Panc1 (cell line): ENCODE measurements around the gene IFNAR2. TPM values are rescaled to one million over a fixed set of nuclear protein-coding genes. Genes with fewer than 3 reads are reported as not detected.

Source experiments
- ATAC-seq: fragments of 200-7000 bp; cut with Tn5 transposase; 2 replicates; pipeline ENCODE4 v1.9.1; 2020; ENCODE audit warnings: mild to moderate bottlenecking, moderate library complexity
- BruUV-seq: library from RNA; stranded (reverse); fragments of 400-500 nt; replicated peaks from 2 replicates; lab custom pipeline; 2021; lab: Mats Ljungman, UMichigan
- CTCF ChIA-PET: fragments of 300-600 bp; sonication (Branson Sonifier 250); formaldehyde crosslinking; loops from one replicate; lab custom pipeline; 2022; ENCODE audit warnings: antibody characterized with exemption; lab: Charles Lee
- POLR2A ChIA-PET: fragments of 300-600 bp; sonication (Branson Sonifier 250); formaldehyde crosslinking; loops from one replicate; lab custom pipeline; 2022; ENCODE audit warnings: antibody characterized with exemption; lab: Charles Lee
- DNase-seq: peaks from one replicate; pipeline ENCODE4 v3.0.0-alpha.2; 2010; ENCODE audit warnings: low read depth, low spot score
- H3K27ac ChIP-seq: 2 replicates; pipeline ENCODE4 v1.5.1; 2011; ENCODE audit warnings: mild to moderate bottlenecking, low read length, inconsistent platforms
- H3K27me3 ChIP-seq: fragments of 200-500 bp; sonication (Bioruptor generic); 2 replicates; pipeline ENCODE4 v1.6.0; 2014; ENCODE audit warnings: low read length, inconsistent platforms; ENCODE audit not compliant: control insufficient read depth, insufficient read depth
- H3K36me3 ChIP-seq: fragments of 200-500 bp; sonication (Bioruptor generic); 2 replicates; pipeline ENCODE4 v1.5.1; 2014; ENCODE audit warnings: inconsistent platforms, mild to moderate bottlenecking, low read length, moderate library complexity; ENCODE audit not compliant: control insufficient read depth, insufficient read depth
- H3K4me1 ChIP-seq: 2 replicates; pipeline ENCODE4 v1.5.1; 2011; ENCODE audit warnings: inconsistent platforms, mild to moderate bottlenecking, low read length, moderate library complexity; ENCODE audit not compliant: control insufficient read depth, insufficient read depth
- H3K4me3 ChIP-seq, 2 experiments: 2 replicates each; pipeline ENCODE4 v1.5.1; 2011 to 2012; ENCODE audit warnings: low read depth in 2 of 2, low read length in 2 of 2, mild to moderate bottlenecking in 2 of 2, inconsistent platforms in 1 of 2, moderate library complexity in 1 of 2
- H3K9me3 ChIP-seq: fragments of 200-500 bp; sonication (Bioruptor generic); 2 replicates; pipeline ENCODE4 v1.5.1; 2014; ENCODE audit warnings: low read depth, mild to moderate bottlenecking, inconsistent platforms, low read length, moderate library complexity; ENCODE audit not compliant: control insufficient read depth, insufficient read depth
- POLR2AphosphoS5 ChIP-seq: IDR thresholded peaks from 2 replicates; pipeline ENCODE4 v1.6.1; 2012; ENCODE audit warnings: mild to moderate bottlenecking, low read depth, low read length, moderate library complexity
- SIN3A ChIP-seq: IDR thresholded peaks from 2 replicates; pipeline ENCODE4 v1.6.1; 2012; ENCODE audit warnings: low read depth, mild to moderate bottlenecking, low read length, moderate library complexity, borderline replicate concordance; ENCODE audit not compliant: insufficient read depth
- TCF7L2 ChIP-seq: IDR thresholded peaks from 2 replicates; pipeline ENCODE4 v1.6.1; 2011; ENCODE audit warnings: mild to moderate bottlenecking, low read depth, low read length, inconsistent platforms
- in situ Hi-C: cut with HindIII; loops from 2 replicates; pipeline ENCODE4 v1.10.0; 2016; ENCODE audit warnings: low sequenced_read_pairs, low pct_unique_long_range_greater_than_20kb
- intact Hi-C: fragments of 100-400 bp; cut with micrococcal nuclease; formaldehyde crosslinking; loops from one replicate; pipeline ENCODE4 v1.10.0; 2022; ENCODE audit not compliant: unreplicated experiment
- total RNA-seq: library from RNA; stranded (reverse); gene quantifications from one replicate; pipeline ENCODE4 v1.2.1, GENCODE V29; 2021; ENCODE audit not compliant: unreplicated experiment
- TF ChIP-seq, protein P1 (sequence below): fragments of 450-650 bp; IDR thresholded peaks from 2 replicates; pipeline ENCODE4 v1.5.1; 2017; ENCODE audit warnings: mild to moderate bottlenecking
- TF ChIP-seq, protein P2 (sequence below), 2 experiments: IDR thresholded peaks; 2 replicates each; pipeline ENCODE4 v1.6.1; 2011 to 2012; ENCODE audit warnings: low read depth in 2 of 2, control low read depth in 1 of 2, low read length in 1 of 2, mild to moderate bottlenecking in 1 of 2, moderate library complexity in 1 of 2; ENCODE audit not compliant: insufficient read depth in 1 of 2

IFNAR2 gene
- total RNA-seq, 1 experiment from 2014 or later = 18.2 TPM

DNA sequence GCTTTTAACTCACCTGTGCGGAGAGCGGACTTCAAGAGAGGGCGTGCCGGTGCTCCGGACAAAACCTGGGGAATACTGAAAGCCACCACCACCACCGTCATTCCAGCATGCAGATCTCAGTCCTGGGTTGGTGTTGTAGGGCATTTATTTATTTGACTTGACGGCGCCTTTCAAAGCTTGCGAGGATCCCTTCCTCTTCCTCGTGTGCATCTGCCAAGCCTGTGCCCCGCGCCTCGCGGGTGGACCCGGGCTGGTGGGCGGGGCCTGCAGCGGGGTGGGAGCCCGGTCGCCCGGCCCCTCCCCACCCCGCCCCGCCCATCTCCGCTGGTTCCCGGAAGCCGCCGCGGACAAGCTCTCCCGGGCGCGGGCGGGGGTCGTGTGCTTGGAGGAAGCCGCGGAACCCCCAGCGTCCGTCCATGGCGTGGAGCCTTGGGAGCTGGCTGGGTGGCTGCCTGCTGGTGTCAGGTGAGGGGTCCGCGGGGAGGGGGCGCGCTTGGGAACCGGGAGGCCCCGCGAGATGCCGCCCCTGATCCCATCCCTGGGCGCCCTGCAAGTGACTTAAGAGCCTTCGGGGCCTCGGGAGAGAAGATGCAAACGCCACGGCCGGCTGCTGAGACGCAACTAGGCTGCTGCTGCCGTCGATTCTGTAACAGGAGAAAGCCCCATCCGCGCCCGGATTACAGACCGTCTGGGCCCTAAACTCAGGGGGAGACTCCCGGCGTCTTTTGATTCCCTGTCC, 36.5 kb downstream of the IFNAR2 start, which contains the start of gene IL10RB:
Gene IL10RB, plus strand, starts transcription at position 318 of the 739 bp plus-strand sequence. Its CDS starts 99 bp downstream, at position 417.
- no peaks in the 10 kb centered on the region for H3K36me3 ChIP-seq
- intact Hi-C loops = no loop called here
- H3K9me3 ChIP-seq = no peaks in the 10 kb centered on the region
- H3K4me3 ChIP-seq = peak within 1 kb of the TSS; percentile 58 to 68
- DNase-seq = no peak
- peak within 1 kb of the TSS; percentile 75 for H3K27ac ChIP-seq
- ChIA-PET CTCF (interaction anchor here (0.6 kb wide), 1 partner anchor 27 kb away, joined by 3 read pairs; no protein-coding TSS in a partner anchor), POLR2A (interaction anchor here (0.5 to 0.6 kb wide), 2 partner anchors 44 to 170 kb away, joined by 3 to 4 read pairs; no protein-coding TSS in a partner anchor)
- in situ Hi-C loops = no loop called here
- H3K27me3 ChIP-seq = no peaks in the 10 kb centered on the region
- peak; percentile 94 for ATAC-seq
- TF ChIP-seq SIN3A (no peak), TCF7L2 (no peak), POLR2AphosphoS5 (no peak)
- TF ChIP-seq, protein P1, sequence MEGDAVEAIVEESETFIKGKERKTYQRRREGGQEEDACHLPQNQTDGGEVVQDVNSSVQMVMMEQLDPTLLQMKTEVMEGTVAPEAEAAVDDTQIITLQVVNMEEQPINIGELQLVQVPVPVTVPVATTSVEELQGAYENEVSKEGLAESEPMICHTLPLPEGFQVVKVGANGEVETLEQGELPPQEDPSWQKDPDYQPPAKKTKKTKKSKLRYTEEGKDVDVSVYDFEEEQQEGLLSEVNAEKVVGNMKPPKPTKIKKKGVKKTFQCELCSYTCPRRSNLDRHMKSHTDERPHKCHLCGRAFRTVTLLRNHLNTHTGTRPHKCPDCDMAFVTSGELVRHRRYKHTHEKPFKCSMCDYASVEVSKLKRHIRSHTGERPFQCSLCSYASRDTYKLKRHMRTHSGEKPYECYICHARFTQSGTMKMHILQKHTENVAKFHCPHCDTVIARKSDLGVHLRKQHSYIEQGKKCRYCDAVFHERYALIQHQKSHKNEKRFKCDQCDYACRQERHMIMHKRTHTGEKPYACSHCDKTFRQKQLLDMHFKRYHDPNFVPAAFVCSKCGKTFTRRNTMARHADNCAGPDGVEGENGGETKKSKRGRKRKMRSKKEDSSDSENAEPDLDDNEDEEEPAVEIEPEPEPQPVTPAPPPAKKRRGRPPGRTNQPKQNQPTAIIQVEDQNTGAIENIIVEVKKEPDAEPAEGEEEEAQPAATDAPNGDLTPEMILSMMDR = no peak
- TF ChIP-seq, protein P2, sequence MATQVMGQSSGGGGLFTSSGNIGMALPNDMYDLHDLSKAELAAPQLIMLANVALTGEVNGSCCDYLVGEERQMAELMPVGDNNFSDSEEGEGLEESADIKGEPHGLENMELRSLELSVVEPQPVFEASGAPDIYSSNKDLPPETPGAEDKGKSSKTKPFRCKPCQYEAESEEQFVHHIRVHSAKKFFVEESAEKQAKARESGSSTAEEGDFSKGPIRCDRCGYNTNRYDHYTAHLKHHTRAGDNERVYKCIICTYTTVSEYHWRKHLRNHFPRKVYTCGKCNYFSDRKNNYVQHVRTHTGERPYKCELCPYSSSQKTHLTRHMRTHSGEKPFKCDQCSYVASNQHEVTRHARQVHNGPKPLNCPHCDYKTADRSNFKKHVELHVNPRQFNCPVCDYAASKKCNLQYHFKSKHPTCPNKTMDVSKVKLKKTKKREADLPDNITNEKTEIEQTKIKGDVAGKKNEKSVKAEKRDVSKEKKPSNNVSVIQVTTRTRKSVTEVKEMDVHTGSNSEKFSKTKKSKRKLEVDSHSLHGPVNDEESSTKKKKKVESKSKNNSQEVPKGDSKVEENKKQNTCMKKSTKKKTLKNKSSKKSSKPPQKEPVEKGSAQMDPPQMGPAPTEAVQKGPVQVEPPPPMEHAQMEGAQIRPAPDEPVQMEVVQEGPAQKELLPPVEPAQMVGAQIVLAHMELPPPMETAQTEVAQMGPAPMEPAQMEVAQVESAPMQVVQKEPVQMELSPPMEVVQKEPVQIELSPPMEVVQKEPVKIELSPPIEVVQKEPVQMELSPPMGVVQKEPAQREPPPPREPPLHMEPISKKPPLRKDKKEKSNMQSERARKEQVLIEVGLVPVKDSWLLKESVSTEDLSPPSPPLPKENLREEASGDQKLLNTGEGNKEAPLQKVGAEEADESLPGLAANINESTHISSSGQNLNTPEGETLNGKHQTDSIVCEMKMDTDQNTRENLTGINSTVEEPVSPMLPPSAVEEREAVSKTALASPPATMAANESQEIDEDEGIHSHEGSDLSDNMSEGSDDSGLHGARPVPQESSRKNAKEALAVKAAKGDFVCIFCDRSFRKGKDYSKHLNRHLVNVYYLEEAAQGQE (IDR thresholded peaks at IDR 0.05; ENCODE audit: insufficient read depth in 1 of 2, low read depth in 2 of 2, low read length in 1 of 2) = no peak; a peak in 1 of 4 replicates
- no TSS peak for BruUV-seq
- H3K4me1 ChIP-seq = 0 out of 2 replicates have a peak, but pooled peaks cover 2% of the 10 kb centered on the region

DNA sequence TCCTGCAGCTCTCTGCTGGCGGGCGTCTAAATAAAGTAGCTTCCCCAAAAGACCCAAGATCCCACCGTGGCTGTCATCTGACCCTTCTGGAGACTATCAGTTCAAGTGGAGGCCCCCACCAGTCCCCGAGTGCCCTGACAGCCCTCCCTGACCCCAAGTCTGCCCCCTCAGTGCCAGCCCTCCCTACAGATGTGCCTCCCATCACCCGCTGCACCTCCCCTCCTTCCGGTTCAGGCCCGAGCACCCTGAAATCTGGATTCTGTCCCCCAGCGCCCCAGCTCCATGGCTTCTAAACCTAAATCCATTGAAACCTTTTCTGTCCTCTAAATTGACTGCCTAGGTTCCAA, 37.0 kb downstream of the IFNAR2 start:
- Histone ChIP-seq H3K9me3 (no peaks in the 10 kb centered on the region), H3K27ac (peak overlapping the region; percentile 75), H3K27me3 (no peaks in the 10 kb centered on the region), H3K36me3 (no peaks in the 10 kb centered on the region), H3K4me3 (peak overlapping the region; percentile 58 to 68), H3K4me1 (0 out of 2 replicates have a peak, but pooled peaks cover 2% of the 10 kb centered on the region)
- CTCF ChIA-PET = interaction anchor here (0.6 kb wide), 1 partner anchor 26 kb away, joined by 3 read pairs; no protein-coding TSS in a partner anchor
- BruUV-seq = no TSS peak
- no peak for TF ChIP-seq SIN3A
- TF ChIP-seq, protein P2 (IDR thresholded peaks at IDR 0.05; ENCODE audit: insufficient read depth in 1 of 2, low read depth in 2 of 2, low read length in 1 of 2) = no peak
- TF ChIP-seq, protein P1 = no peak
- no peak for TF ChIP-seq TCF7L2
- TF ChIP-seq POLR2AphosphoS5 = no peak
- ATAC-seq (peak; percentile 46), DNase-seq (no peak)
- in situ Hi-C loops = no loop called here
- POLR2A ChIA-PET = interaction anchor here (0.5 to 0.6 kb wide), 2 partner anchors 44 to 169 kb away, joined by 3 to 4 read pairs; no protein-coding TSS in a partner anchor
- intact Hi-C loops = no loop called here
